Raji (cell line): Measurements from ENCODE around the gene PDCD6IP.

Source experiments
- POLR2A ChIP-seq: IDR thresholded peaks from 2 replicates; pipeline ENCODE4 v1.6.1; 2011; ENCODE audit warnings: low read depth, low read length, control low read depth; ENCODE audit not compliant: insufficient read depth

The PDCD6IP gene

DNA sequence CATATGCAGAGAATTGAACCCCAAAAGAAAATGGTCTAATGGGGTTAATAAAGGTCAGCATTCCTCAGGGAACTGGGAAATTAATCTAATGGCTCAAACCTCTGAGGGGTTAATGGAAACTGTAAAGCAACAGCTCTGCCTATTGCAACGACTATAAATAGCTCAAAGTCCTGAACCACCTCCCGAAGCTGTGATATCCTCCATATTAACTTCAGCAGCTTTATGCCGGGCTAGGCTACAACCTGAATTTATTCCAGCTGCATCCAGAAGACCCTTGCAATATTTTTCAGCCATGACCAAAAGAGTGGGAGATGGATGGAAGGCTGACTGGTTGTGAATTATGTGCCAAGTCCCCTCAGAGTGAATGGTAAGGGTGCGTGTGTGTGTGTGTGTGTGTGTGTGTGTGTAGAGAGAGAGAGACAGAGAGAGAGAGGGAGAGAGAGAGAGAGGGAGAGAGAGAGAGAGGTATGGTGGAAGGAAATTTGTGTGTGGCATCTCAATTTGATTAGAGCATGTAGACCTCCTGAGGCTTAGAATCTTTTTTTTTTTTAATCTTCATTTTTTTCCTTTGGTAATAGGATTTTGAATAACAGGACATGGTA is 109.9 kb downstream of the PDCD6IP start:
- no peak for TF ChIP-seq POLR2A

DNA sequence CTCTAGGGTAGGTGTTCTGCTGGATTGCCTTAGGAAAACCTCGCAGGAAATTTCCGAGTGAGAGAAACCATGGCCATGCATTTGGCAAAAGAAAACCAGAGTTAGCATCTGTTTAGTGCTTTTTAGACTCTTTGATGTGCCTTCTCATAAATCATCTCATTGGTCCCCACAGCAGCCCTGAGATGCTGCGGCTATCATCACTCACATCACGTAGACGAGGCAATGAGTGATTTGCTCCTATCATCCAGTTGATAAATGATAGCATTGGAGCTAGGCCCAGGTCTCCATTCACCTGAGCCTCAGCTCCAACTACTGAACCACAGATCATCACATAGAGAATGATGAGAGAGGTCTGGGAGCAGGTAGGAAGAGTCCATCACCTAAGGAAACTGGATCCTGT is 111.1 kb downstream of the PDCD6IP start:
- TF ChIP-seq POLR2A = no peak

DNA sequence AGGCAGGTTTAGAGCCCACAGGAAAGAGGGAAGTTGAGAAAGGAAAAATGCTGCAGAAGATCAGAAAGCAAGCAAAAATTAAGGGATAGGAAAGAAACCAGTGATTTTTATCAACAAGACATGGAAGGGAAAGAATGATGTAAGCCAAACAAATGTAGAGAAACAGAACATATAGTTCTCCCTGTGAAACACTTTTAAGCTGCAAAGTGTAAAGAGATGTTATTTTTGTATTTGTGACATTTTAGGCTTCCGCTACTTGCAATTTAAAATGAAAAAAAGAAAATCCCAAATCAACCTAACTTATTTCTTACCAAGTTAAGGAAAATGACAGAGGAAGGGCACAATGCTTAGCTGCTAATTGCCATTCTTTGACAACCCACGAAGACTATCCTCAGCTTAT is 111.6 kb downstream of the PDCD6IP start:
- TF ChIP-seq POLR2A = no peak

DNA sequence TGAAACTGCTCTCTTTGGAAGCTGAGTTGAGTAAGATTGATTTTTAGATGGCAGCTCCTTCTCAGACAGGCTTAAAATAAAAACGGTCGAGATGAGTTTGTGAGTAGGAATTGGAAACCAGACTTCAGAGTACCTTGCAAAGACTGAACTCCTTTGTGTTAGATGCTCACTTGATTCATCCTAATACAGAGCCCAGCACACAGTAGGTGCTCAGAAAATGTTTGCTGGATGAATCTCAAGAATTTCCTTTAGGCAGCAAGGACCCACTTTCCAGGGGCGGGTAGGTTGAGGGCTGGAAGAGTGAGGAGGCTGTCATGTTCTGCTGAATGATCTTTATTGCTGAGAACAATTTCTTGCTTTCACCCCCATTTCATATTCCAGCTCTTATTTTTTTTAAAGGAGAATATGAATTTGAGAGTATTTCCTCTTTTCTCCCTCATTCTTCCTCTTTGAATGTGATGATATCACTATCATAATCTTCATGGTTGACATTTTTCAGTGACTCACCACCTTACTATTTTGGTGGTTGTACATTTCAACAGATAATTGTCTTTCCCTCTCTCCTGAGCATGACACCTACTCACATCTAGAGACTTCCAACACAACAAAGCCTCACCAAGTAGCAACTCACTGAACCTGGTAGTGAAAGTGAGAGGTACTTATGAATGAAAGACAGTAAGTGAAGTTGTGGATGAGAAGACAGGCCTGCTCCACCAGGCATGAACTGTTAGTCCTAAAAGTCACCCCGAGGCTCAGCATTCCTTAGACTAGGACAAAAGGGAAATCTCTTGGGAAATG is 113.3 kb downstream of the PDCD6IP start:
- no peak for TF ChIP-seq POLR2A

DNA sequence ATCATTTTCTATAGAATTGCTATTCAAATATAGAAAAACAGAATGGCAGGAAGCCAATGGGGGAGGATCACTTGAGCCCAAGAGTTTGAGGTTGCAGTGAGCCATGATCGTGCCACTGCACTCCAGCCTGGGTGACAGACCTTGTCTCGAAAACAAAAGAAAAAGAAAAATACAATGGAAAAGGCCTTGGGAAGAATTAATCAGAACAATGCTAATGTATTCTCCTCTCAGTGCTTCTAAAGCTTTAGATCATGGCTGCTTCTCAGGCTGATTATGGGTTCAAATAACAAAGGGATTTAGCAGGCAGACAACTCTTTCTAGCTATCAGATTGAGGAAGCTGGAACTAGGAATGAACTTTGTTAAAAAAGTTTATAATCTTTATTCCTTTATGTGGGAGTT is 115.8 kb downstream of the PDCD6IP start:
- TF ChIP-seq POLR2A = no peak

DNA sequence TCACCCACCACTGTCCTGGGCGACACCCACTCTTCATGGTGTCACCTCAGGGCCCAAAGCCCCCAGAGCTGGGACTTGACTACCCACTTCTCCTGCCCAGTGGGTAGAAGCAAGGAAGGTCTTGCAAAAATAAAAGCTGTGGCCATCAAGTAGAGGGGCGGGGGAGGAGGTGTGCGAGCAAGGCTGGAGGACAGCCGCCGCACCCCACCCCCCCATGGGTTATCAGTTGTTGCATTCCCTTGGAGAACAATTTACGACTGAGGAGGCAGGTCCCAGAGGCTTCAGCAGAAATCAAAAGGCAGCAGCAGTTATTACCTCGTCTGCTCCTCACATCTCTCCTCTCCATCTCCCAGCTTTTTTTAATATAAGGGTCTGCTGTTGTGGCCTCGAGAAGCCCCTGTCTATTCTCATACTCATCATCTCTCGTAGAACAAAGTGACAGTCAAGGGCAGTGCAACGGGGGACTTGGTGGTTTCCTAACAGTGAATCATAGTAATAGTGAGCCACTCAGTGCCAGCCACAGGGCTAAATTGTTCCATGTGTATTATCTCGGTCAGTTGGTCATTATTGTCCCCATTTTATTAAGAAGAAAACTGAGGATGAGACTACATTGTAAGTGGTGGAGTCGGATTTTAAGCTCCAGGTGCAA is 116.4 kb downstream of the PDCD6IP start:
- no peak for TF ChIP-seq POLR2A

DNA sequence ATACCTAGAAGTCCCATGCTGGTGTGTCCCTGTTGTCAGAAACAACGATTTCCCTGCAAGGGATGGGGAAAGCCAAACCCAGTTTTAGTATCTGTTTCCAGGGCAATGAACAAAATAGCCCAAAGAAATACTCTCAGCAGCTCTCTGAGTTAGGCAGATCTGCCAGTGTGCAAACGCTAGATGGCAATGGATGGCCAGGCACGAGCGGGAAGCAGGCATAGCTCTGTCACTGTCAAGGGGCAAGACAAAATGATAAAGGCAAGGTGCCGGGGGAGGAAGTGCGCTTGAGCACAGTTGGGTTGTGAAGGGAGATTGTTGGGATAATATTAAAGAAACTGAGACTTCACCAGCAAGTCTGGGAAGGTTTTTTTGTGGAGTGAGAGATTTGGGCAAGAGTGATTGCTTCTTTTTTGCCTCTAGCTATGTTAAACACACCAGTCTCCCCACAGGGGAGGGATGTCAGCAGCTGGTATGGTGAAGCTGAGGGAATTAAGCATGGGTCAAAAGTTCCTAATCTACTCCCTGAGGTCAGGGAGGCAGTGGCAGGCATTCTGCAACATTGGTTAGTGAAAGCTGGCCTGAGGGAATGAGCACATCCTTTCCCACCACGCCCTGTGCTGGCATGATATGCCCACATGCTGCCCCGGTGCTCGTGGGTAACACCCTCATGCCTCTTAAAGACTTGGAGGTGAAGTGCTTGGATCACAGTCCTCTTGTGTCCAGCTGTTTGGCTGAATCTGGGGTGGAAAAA is 117.5 kb downstream of the PDCD6IP start:
- TF ChIP-seq POLR2A = no peak

DNA sequence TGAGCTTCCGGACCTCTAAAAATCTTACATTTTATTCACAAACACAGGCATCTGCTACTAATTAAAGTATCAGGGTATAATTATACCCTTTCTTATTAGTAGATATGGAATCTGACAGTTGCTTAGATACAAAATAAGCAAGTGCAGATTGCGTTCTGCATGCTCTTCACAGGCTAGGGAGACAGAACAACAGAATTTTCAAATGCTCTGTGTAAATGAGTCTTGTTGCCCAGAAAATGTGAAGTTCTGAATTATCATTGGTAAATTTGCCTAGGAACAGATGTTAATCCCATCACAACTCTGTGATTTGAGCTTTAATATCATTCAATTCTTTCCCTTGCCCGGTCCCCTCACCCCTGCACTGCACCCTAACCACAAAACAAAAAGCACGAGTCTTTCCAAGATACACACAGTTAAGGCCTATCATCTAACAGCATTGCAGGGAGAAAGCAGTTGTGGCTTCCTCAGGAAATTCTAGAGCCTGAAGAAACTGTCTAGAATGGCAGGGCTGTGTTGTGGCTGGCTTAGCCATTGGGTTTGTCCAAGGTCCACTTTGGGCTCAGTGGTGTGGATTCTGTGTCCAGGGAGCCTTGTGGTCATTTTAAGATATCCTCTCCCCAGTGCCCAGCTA is 119.8 kb downstream of the PDCD6IP start:
- no peak for TF ChIP-seq POLR2A
